ENCODE data around the gene PHLDA2.

- TF ChIP-seq CTCF (IDR thresholded peaks at IDR 0.05; ENCODE audit: low read length) (no peak), EZH2 (optimal IDR thresholded peaks at IDR 0.05; ENCODE audit: low read depth, low read length) (no peak), EZH2phosphoT487 (IDR thresholded peaks at IDR 0.05; ENCODE audit: low read length) (no peak)
These were observed 26.2 kb downstream of the PHLDA2 start for GRCh38 chr11:2902784-2903671.

All from MM.1S (cell line).